Gastrocnemius medialis (tissue), 4 donors: ENCODE measurements around the gene CCR1.

Experiments used
- CTCF ChIP-seq, 5 experiments: fragments of 450-650 bp in 3 of 5; fragments of 200-600 bp in 2 of 5; sonication (generic) in 2 of 5; IDR thresholded peaks in 4 of 5; conservative IDR thresholded peaks in 1 of 5; 1 replicate in 4 of 5; 2 replicates in 1 of 5; pipeline ENCODE4 v1.5.1; 2016 to 2019; ENCODE audit warnings: antibody characterized with exemption in 5 of 5, mild to moderate bottlenecking in 3 of 5, moderate library complexity in 3 of 5
- POLR2A ChIP-seq, 2 donors: fragments of 450-650 bp; IDR thresholded peaks; one replicate each; pipeline ENCODE4 v1.6.1; 2017; ENCODE audit warnings: antibody characterized with exemption in 2 of 2, mild to moderate bottlenecking in 2 of 2, moderate library complexity in 2 of 2

GRCh38 chr3:46238386-46238785 lies 30.3 kb upstream of the CCR1 start:
- TF ChIP-seq POLR2A (IDR thresholded peaks at IDR 0.05) (no peak), CTCF (IDR thresholded peaks at IDR 0.05 in 4 of 5, conservative IDR thresholded peaks at IDR 0.05 in 1 of 5) (no peak)
